DMS53 (cell line): ENCODE results near the gene SLC7A14.
"Not testable (repeated sequence)": the region's sequence is repeated elsewhere in the genome, so short reads cannot be mapped to it uniquely, and the experiment has no call there.

Experiments
- DNase-seq: peaks from one replicate; lab custom pipeline; 2025; lab: John Stamatoyannopoulos, UW

Gene SLC7A14

DNA sequence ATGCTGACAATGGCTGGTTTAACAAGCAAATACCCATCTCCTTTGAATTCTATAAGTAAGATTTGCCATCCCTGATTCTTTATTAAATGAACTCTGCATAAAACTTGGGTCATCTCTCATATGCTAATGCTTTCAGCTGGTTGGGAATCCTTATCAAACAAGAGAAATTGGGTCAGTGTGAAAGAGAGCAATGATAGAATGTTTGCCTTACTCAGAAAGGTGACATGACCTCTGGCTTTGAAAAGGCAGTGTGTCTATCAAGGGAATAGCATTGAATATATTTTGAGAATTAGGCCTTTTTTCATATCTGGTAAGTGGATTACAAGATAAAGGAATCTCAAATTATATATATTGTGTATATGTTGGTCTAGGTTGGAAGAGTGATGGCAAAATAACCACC is 8.7 kb upstream of the SLC7A14 start:
- DNase-seq = no peak

DNA sequence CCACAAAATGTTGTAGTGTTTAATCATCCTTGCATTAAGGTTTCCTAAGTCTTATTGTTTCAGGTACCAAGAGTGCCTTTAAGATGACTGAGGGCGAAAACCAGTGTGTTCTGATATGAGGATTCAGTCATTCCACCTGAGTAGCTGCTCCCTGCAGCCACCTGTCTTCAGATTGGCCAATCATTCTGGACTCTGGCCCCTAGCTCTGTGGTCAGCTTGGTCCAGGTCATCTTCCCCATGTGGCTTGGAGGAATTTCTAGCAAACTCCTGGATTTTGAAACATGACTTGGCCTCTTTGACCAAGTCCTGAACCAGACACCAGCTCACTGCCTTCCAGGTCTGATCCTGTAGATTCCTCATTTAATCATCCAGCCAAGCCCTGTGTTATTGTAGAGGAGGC is 7.8 kb upstream of the SLC7A14 start:
- DNase-seq = no peak

DNA sequence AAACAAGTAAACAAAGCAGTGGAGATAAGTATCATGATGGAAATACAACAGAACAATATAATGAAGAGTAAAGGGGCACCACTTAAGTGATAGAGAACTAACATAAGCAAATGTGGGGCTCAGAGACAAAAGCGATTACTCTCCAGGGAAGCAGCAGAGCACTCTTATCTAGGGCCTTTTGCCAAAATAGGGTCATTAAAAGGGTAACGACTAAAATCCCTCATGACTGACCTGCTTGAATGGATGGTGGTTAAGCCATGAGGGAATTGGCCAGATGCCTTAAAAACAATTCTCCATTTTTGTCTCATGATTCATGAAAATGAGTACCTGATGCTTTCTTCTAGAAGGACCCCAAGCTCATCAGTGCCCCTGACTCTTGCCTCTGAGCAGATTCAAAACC is 3.2 kb upstream of the SLC7A14 start:
- DNase-seq = no peak

DNA sequence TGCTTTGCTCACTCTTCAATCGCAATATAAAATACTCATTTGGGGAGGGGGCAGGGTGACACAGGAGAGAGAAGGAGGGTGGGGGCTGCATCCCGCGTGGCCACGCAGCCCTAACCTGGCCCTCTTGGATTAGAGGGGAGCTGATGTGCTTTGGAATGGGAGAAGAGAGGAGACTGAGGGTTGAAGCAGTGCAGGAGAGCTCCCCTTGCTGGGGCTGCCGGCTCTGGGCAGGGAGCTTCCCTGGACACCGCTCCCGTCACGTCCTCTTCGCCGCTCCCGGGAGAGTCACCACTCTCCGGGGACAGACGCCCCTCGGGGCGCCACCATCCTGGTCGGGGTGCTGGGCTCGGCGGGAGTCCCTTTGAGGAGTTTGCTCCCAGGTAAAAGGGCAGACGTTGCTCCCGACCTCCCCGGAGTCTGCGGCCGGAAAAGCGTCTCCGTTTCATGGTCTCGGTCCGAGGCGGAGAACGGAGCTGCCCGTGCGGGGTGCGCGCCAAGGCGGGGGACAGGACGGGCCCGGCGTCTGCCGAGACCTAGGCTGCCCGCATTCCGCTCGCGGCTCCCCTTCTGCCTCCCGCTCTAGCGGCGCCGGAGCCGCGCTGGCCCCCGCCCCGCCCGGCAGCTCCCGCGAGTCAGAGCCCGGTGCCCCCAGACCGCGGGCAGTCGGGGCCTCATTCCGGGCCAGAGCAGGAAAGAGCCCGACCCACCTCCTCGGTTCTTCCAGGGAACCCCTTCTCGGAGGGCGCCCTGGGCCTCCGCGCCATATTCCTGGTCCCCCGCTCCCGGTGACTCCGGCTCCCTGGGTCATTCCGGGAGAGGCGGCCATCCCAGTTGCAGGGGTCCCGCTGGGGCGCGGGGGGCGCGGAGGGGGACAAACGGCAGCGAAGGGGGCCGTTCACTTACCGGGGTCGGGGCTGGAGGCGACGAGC is 603 bp downstream of the SLC7A14 start:
- DNase-seq = peak; percentile 60

DNA sequence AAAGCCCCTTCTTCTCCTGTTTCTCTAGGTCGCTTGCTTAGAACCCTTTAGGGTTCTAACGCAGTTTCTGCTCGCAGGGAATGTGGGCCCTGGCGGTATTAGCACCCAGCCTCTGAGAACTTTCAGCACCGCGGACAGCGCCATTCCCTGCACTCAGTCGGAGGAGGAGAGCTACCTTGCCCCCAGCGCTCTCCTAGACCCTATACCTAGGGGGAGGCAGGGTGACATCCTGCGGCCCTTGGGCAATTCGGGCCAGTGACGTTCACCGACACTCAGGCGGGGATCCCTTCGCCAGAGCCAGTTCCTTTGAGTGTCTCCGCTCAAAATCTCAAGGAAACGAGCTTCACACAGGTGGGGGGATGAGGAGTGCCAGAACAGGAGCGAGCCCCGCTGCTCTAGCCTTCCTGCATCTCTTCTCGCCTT is 1.3 kb downstream of the SLC7A14 start:
- DNase-seq = peak; percentile 71

DNA sequence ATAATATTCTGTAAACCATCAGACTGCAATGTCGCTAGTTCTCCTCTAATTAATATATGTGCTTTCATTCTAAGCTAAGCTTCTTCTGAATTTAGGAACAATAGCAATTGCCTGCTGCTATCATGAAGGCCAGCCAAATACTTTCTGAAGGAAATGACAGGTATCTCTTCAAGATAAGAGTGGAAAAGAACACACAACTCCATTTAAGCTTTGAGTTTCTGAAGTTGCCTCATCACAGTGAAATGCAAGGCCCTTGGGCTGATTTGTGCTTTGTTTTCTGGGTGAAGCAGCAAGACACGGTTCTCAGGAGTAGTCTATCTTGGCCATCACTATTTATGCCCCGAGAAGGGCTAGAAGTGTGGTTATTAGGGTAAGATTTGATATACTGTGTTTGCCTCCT is 6.2 kb downstream of the SLC7A14 start:
- DNase-seq = no peak

DNA sequence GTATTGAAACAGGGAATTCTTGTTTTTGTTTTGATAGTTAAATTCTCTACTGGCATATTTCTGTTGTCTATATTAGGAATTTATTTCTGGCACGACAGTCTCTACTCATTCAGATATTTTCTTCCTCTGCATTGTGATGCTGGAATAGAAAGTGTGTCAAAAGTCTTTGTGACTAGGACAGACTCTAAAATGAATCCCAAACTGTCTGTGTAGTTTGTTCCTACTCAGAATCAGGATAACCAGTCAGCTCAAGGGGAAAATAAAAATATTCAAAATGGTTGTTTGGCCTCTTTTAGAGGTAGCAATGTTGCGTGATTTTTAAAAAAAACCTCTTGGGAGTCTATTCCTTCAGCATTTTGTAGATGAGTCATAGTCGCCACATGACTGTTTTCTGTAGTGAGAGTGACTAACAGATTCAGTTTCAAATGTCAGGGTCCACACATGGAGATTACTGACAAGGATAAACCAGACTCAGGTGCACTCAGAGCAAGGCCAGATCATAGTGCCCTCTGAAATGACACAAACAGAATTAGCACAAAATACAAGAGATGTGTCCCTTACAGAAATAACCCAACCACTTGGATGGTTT is 13.1 kb downstream of the SLC7A14 start:
- DNase-seq = peak; percentile 64

DNA sequence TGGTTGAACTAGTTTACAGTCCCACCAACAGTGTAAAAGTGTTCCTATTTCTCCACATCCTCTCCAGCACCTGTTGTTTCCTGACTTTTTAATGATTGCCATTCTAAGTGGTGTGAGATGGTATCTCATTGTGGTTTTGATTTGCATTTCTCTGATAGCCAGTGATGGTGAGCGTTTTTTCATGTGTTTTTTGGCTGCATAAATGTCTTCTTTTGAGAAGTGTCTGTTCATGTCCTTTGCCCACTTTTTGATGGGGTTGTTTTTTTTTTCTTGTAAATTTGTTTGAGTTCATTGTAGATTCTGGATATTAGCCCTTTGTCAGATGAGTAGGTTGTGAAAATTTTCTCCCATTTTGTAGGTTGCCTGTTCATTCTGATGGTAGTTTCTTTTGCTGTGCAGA is 18.3 kb downstream of the SLC7A14 start:
- not testable (repeated sequence) for DNase-seq

DNA sequence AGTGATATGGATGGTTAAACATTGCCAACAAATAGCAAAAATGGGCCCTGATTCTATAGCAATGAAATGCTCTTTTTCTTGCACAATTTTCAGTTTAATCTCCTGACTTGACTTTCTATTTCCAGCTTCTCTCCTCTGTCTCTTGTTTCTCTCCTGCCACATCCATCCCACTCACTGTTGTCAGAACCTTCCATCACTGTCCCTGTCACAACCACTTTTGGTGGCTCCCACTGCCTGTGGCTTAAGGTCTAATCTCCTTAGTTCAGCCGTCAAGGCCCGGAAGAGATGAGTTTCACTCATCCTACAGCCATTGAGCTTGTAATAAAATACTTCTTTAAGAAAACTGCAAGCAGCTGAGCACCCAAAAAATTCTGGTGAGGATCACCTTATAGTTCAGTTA is 19.5 kb downstream of the SLC7A14 start:
- DNase-seq = no peak

DNA sequence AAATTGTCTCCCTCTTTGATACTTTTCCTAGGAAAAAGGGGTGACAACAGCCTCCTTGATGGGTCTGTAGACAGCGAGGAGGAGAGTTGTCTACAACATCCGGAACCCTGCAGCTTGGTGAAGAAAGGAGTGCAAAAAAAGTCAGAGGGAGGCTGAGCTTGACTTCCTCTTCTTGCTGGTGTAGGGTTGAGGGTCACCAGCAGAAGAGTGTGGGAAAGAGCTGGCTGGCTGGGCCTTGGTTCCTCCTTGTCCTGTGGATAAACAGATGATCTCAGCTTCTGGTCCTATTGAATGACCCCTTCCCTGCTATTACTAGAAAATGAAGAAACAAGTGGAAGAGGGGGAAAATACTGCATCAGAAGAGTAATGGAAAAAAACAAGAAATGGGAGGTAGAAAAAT is 20.4 kb downstream of the SLC7A14 start:
- DNase-seq = no peak

DNA sequence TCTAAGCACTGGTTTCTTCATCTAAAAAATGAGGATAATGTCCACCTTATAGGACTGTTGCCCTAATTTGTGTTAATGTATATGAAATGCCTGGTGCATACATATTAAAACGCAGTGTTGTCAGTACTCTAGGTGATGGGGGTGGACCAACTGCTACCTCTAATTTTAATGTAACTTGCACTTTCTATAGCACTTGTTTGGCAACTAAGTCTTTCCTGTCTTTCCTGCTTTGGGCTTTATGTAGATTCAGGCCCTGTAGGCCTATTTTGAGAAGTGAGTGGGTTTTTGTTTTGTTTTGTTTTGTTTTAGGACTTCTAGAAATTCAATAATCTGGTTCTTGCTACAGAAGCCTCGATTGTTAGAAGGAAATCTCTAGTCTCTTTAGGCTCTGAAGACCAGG is 21.2 kb downstream of the SLC7A14 start:
- DNase-seq = no peak

DNA sequence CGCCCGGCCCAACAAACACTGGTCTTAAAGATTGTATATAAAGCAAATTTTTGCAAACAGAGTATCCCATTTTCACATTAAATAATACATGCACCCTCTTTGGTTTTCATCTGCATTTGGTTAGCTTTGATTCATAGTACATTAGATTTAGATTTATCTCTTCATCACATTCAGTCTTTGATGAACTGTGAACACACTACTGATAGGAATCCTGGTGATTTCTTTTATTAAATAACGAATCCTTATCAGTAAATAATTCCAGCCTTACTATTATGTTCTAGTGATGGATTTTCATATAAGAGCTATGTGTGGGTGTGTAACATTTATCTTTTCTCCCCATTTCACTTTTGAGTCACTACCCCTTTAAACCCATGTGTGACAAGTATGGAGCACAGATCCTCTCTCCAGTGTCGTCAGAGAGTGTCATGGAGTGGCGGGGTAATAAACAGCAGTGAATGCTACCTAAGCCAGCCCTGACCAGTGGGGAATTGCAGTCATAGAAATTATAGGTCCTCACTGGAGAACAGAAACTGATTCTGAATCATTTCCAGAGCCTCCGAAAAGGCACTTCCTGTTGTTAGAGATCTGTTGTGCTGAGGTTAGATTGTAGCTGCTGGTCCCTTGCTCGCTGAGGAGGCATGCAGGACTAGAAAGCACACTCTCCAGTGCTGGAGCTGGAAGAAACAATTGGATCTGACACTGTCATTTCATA is 22.0 kb downstream of the SLC7A14 start:
- no peak for DNase-seq

DNA sequence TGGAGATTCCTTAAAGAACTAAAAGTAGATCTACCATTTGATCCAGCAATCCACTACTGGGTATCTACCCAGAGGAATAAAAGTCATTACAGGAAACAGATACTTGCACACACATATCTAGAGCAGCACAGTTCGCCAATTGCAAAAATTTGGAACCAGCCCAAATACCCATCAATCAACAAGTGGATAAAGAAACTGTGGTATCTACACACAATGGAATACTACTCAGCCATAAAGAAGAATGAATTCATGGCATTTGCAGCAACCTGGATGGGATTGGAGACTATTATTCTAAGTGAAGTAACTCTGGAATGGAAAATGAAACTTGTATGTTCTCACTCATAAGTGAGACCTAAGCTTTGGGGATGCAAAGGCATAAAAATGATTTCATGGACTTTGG is 23.8 kb downstream of the SLC7A14 start:
- no peak for DNase-seq

DNA sequence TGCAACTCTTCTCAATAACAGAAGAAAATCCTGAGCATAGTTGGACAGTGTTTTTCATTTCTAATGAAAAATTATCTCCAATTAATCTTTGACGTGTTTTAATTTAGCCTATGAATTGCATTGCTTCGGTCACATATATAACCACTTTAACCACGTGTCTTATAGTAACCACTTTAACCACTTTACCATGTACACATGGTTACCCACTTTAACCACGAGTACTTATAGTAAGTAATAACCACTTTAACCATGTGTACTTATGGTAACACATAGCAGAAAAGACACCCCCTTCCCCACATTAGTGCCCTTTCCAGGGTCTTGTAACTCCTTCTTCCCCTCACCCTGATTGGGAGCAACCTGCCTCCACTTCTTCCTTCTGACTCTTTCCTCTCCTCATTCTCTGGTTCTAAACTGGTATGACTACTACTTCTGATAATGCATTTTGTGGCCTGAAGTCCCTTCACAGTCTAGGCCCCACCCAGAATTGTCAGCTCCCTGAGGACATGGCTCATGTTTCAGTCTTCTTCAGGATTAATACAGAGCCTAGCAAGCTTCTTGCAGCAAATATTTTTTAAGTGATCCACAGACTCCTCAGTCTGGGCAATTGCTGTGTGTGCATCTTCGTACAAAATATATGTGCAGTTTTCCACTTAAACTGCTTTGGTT is 25.0 kb downstream of the SLC7A14 start:
- DNase-seq = no peak

DNA sequence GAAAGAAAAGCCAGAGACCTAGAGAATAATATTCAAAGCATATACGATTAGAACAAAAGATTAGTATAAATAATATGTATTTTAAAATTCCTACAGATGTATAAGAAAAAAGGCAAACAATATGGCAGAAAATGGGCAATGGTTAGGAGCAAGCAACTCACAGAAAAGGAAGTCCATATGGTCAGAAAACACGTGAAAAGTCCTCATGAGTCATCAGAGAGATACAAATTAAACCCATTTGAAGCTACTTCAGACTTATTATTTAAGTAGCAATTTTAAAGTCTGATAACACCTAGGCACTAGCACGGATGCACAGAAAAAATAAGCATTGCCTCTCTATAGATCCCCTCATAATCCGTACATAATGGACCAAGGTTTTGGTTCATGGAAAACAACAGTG is 25.6 kb downstream of the SLC7A14 start:
- DNase-seq = no peak

DNA sequence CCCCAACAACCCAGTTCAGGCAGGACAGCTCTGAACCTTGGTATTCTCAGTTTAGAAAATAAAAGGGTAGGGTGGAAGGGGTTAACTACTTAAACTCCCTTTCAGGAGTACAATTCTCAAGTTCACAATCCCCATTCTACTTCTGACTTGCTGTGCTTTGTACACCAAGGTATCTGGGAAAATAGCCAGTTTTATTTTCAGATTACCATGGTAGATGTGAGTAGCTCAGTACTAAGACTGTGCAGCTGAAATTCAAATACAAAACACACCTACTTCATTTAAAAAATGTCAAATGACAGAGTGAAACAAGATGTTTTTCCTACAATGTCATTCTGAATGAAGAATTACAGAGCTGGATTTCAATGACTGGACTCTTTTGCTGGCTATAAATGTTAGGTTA is 27.4 kb downstream of the SLC7A14 start:
- no peak for DNase-seq

DNA sequence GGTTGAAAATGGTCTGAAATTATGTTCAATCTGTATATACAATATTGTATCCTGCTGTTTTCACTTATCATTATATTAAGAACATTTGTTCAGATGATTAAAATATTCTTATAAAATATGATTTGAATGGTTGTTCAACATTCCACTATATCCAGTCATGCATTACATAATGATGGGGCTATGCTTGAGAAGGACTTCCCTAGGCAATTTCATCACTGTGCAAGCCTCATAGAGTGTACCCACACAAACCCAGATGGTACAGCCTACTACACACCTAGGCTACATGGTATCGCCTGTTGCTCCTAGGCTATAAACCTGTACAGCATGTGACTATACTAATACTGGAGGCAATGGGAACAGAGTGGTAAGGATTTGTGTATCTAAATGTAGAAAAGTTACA is 30.5 kb downstream of the SLC7A14 start:
- DNase-seq = no peak

DNA sequence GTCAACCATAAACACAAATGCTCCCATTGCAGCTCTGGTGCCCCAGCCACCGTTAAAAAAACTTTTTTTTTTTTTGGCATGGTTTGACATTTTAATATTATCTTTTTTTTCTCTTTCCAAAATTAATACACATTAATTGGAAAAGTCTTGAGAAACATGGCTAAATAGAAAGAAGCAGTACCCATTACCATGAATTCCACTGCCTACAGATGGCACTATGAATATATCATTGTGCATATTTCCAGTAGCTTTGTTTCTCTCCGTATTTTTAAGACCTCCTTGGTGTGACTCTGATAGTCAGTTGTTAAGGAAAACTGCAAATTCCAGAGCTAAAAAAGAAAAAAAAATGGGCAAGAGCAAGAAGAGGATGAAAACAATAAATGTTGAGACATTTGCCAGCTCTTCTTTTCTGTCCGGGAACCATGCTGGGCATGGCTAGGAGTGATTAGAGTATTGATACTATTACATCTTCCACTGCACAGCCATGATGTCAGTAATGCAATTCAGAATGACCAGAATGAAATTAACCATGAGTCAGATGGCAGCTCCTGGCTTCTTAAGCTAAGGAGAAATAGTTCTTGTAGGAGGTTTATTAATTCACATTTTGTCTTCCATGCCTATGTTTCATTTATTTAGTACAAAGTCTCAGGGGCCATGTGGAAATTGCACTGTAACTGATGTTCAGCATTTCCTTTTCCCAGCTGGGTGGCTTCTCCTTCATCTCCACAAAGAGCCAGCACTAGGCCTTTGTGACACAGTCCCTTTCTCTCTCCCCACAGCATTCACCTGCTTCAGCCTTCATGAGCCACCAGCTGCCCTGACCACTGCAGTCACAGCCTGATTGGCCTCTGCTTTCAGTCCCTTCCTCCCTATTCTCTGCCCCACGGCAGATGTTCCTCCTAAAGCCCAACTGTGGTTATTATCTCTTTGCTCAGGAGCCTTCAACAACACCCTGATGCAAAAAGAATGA is 31.8 kb downstream of the SLC7A14 start:
- DNase-seq = peak; percentile 44

DNA sequence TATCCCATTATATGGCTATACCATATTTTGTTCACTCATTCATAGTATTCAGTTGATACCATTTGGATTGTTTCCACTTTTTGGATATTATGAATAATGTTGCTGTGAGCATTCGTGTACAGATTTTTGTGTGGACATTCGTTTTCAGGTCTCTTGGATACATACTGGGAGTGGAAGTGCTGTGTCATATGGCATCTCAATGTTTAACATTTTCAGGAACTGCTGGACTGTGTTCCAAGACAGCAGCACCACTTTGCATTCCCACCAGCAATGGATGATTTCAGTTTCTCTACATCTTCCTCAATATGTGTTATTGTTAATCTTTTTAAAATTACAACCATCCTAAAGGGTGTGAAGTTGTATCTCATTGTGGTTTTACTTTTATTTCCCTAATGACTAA is 34.6 kb downstream of the SLC7A14 start:
- no peak for DNase-seq

DNA sequence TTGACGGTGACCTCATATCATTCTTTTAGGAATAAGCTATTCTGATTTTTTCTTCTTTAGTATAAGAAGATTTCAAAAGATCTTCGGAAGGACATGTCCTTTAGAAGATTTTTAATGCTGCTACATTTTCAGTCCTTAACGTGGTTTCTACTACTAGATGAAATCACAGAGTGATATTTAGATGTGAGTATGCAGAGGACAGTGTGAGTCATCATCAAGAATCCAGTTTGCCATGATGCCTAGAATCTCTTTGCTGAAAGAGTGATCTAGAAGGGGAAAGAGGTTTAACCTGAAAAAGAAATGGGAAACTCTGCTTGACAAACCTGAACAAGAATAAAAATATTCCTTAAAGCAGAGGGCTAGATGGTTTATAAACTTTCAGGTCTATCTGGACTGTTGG is 43.2 kb downstream of the SLC7A14 start:
- DNase-seq = no peak

DNA sequence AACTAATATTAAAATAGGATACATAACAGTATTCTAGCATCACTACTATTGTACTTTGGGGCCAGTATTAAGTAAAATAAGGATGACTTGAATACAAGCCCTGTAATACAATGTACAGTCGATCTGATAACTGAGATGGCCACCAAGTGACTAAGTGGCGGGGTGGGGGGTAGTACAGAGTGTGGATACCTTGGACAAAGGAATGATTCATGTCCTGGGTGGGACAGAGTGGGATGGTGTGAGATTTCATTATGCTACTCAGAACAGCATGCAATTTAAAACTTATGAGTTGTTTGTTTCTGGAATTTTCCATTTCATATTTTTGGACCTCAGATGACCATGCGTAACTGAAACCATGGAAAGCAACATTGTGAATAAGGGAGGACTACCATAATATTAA is 46.0 kb downstream of the SLC7A14 start:
- DNase-seq = no peak
